Suprapubic skin (tissue), 3 donors: ENCODE data around the gene NMRAL1.

ENCODE experiments used
- POLR2A ChIP-seq, 2 donors: fragments of 450-650 bp; IDR thresholded peaks; one replicate each; pipeline ENCODE4 v1.6.1; 2017; ENCODE audit warnings: antibody characterized with exemption in 2 of 2, mild to moderate bottlenecking in 2 of 2, moderate library complexity in 2 of 2
- TF ChIP-seq, protein P1 (sequence below), 2 donors: fragments of 200-600 bp in 1 of 2; fragments of 450-650 bp in 1 of 2; sonication (generic) in 1 of 2; IDR thresholded peaks; one replicate each; pipeline ENCODE4 v1.5.1; 2016 to 2019; ENCODE audit warnings: antibody characterized with exemption in 2 of 2, mild to moderate bottlenecking in 1 of 2, moderate library complexity in 1 of 2

DNA sequence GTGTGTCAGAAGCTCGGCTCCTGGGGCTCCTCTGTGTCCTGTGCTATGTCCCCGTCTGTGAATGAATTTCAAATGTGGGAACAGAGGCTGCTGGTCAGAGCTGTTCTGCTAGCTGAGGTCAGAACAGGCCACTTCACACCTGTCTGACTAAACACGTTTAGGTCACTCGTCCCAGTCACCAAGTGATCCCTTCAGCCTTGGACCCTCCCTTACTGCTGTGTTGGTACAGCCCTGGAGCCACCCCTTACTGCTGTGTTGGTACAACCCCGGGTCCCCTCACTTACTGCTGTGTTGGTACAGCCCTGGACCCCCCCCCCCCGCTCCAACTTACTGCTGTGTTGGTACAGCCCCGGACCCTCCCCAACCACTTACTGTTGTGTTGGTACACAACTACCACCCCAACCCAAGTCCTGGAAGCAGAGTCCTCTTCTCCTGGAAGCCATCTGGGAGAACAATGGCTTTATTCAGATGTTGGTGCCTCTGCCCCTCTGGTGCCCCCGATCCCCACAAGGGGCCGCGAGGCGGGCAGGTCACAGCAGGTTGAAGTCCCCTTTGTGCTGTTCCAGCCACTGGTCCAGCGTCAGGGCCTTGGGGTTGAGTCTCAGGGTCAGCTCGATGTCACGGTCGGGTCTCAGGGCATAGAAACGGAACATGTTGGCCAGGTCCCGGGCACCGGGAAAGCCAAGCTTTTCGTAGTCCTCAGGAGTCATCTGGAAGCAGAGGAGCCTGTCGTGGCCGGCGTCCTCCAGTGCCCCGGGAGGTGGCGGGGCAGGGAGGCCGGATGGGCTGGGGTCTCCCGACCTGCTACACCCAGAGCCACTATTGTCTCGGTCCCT is 13.0 kb downstream of the NMRAL1 start:
- TF ChIP-seq, protein P1, sequence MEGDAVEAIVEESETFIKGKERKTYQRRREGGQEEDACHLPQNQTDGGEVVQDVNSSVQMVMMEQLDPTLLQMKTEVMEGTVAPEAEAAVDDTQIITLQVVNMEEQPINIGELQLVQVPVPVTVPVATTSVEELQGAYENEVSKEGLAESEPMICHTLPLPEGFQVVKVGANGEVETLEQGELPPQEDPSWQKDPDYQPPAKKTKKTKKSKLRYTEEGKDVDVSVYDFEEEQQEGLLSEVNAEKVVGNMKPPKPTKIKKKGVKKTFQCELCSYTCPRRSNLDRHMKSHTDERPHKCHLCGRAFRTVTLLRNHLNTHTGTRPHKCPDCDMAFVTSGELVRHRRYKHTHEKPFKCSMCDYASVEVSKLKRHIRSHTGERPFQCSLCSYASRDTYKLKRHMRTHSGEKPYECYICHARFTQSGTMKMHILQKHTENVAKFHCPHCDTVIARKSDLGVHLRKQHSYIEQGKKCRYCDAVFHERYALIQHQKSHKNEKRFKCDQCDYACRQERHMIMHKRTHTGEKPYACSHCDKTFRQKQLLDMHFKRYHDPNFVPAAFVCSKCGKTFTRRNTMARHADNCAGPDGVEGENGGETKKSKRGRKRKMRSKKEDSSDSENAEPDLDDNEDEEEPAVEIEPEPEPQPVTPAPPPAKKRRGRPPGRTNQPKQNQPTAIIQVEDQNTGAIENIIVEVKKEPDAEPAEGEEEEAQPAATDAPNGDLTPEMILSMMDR (IDR thresholded peaks at IDR 0.05), result no peak
- TF ChIP-seq POLR2A (IDR thresholded peaks at IDR 0.05), result no peak
